Central memory CD4-positive, alpha-beta T cell (primary cell): Measurements from ENCODE around the gene NSMCE1.

ENCODE experiments used
- DNase-seq: peaks from one replicate; pipeline ENCODE4 v3.0.0; 2022

NSMCE1 gene

DNA sequence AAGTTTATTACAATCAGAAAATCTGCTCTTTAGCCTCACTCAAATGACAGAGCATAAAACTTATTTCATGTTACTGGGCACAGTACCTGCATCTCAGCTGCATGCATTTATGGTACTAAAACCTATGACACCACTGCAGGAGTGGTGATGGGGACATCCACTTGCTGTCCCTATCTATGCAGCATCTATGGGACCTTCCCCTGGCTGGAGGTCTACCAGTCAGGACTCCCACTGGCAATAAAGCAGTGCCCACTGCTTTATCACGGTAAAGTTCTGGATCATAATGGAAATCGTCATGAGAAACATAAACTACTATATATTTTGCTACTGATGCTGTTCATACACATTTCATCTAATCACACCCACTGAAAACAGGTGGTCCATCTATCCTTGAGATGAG, 26.2 kb downstream of the NSMCE1 start:
- DNase-seq = no peak

DNA sequence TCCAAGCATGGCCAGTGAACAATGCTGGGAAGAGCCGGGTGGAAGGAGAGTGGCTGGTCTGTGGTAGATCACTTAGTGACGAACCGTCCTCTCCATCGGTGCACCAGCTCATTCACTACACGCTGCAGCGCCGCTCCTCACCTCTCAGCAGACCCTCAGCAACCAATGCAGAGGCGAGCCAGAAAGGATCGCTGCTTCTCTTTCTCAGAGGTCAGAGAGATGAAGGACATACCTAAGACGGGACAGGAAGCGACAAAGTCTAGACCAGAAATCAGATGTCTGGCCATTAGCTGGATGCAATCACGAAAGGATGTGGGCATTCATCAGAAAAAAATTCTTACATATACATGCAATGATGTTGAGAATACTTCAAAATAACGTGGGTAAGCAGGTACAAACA, 26.9 kb downstream of the NSMCE1 start:
- no peak for DNase-seq

DNA sequence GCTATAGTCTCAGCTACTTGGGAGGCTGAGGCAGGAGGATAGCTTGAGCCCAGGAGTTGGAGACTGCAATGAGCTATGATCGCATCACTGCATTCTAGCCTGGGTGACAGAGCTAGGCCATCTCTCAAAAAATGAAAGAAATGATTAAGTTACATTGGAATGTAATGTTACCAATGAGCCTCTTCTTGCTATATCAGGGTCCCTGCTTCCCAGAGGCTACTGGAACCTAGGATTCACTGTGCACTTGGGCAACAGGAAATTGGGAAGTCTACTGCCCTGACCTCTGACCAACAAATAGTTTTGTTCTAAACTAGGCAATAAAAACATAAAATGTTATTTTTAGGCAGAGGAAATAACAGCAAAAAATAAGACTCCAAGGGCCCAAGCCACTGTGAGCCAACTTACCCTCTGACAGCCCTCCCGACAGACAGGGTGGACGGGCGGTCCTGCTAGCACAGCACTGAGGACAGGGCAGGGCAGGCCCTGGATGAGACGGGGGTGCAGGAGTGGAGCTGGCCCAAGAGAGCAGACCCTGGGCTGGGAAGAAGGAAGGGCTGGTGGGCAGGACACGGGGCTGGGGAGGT, 27.5 kb downstream of the NSMCE1 start:
- no peak for DNase-seq

GRCh38 chr16:27239906-27240655, 28.5 kb downstream of the NSMCE1 start:
- DNase-seq = no peak

DNA sequence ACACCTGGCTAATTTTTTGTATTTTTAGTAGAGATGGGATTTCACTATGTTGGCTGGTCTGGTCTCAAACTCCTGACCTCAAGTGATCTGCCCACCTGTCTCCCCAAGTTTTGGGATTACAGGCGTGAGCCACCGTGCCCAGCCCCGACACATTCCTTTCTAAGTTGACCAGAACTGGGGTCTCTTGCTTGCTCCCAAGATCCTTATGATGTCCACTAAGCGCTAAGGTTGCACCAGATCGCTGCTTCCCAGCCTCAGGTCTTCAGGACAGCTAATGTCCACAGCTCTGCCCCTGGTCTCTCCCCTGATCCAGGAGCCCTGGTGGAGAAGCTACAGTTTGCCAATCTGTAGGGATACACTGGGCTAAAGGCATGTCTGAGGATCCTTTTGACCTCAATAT, 29.5 kb downstream of the NSMCE1 start:
- DNase-seq = no peak

- no peak for DNase-seq
Measured at GRCh38 chr16:27238591-27238990, 30.0 kb downstream of the NSMCE1 start.

GRCh38 chr16:27238016-27238587, 30.5 kb downstream of the NSMCE1 start:
- no peak for DNase-seq

DNA sequence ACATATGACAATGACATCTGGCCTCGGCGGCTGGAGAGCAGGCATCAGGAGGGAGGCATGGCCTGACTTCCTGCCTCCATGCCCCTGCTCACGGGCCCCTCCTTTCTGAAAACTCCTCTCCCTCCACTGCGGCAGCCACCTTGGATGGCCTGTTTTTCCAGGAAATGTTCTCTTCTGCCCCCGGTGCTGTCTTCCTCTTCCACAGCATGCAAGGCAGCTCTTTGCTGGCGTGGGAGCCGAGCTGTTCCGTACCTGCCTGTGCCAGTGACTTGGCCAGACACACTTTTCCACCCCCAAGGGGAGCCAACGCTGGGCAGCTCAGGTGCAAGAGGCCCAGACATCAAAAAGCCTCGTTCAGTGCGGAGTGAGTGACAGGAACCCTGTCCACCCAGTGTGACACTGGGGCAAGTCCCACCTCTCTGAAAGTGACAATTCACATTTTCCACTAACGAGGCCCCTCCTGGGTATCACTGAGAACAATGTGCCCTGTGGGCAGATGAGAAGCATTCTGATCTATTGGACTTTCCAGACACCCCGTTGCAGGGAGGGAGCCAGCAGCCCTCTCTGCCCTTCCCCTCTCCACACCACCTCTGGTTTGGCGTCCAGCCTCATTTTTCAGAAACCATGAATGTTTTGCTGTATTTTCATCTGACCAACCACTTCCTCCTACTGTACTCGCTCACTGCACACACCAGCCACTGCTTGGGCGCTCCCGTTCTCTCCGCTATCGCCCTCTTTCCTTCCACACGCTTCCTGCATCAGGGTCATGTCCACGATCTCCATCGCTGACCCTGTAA, 31.2 kb downstream of the NSMCE1 start:
- DNase-seq = peak; percentile 72

GRCh38 chr16:27236635-27237218, 31.8 kb downstream of the NSMCE1 start:
- no peak for DNase-seq

GRCh38 chr16:27235938-27236245, 32.7 kb downstream of the NSMCE1 start:
- DNase-seq = no peak

- DNase-seq = peak; percentile 98
Measured at GRCh38 chr16:27235055-27235937, 33.3 kb downstream of the NSMCE1 start.

DNA sequence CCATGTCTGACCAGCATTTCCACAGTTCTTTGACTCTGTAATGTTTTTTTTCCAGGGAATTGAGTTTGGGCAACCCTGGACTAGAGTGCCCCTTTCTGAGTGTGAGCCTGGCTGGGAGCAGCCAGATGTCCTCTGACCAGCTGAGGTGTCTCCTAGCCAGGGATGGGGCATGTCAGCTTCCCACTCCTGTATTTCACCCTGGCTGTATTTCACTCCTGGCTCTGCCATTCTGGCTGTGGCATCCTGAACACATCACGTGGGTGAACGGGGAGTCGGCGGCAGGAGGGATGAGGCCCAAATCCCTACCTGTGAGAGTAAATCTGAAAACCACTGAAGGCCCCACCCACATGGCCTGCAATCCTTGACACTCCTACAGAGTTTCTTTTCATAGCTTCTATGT, 34.0 kb downstream of the NSMCE1 start:
- DNase-seq = no peak

- no peak for DNase-seq
Measured at GRCh38 chr16:27234171-27234570, 34.4 kb downstream of the NSMCE1 start.

- no peak for DNase-seq
Measured at GRCh38 chr16:27233731-27234130, 34.8 kb downstream of the NSMCE1 start.

DNA sequence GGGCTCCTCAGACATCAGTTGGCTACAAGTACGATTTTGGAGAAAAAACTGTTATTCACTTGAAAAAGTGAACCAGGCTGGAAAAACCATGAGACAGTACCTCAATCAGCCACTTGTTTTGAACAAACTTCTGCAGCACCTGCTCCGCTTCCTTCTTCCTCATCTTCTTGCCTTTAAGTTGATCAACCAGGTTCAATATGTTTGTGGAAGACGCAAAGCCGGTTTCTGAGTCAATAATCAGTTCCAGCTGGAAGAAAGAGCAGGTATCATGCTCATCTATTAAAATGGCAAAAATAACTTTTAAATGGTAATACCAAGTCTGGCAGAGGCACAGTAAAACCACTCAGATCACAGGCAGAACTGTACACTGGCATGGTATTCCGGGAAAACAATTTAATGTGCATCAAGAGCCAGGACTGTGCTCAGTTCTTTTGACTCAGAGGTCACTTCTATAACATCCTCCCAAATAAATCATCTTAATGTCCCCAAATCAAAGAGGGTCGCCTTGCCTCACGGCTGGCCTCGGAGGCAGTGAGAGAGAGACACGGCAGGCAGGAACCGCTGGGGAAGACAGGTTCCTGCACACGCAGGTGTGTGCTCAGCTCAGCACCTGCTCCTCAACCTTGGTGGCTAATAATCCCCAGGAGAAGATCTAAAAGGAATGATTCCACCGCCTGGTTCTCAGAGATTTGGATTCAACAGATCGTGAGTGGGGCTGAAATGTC, 35.5 kb downstream of the NSMCE1 start:
- no peak for DNase-seq

DNA sequence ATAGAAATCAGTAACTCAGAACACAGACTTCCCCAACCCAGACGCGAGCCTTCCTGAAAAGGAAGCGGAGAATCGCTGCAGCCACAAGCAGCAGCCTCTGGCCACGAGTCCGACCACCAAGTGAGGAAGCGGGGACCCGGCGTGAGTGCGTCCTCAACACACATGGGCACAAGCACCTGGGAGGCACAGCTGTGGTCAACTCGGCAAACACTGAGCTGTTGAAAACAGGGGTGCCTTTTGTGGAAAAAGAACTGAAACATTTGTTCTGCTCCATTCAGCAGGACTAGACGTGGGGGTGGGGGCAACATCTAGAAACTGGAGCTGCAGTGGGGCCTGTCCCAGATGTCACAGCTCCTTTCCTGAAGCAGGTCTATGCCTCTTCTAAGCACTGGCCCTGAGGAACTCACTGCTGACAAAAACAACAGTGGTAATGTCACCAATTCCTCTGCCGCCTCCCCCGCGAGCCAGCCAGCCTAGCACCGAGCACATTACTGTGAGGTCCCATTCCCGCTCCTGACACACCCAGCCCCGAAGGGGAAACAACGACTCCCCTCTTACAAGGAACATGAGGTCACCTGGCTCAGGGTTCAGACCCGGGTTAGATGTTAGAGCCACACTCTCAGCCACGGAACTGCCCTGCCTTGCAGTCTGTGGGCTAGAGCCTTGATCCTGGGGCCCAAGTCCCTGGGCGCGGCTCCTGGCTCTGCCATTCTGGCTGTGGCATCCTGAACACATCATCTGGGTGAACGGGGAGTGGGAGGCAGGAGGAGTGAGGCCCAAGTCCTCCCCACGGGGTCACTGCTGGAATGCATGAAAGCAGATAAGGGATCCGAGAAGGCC, 36.3 kb downstream of the NSMCE1 start:
- DNase-seq = no peak

DNA sequence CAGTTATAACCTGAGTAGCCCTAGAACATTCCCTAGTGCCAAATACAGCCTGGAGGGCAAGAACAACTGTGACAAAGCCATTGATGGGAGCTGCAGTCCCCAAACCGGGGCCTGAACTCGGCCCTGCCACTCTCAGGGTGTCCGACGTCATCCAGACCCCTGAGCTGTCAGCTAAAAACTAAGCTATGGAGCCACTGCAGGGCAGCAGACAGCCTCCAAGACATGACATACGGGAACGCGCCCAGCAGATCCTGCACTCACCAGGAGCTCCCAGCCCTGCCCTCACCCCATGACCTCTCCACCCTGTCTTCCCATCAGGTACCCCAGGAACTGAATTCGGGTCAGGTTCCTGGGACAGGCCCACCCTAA, 36.9 kb downstream of the NSMCE1 start:
- DNase-seq = no peak

- DNase-seq = peak; percentile 82
Measured at GRCh38 chr16:27230562-27231001, 38.0 kb downstream of the NSMCE1 start.

GRCh38 chr16:27229891-27230470, 38.6 kb downstream of the NSMCE1 start:
- no peak for DNase-seq
